ENCODE data around the gene RPS6KB2. TPM values are rescaled to one million over a fixed set of nuclear protein-coding genes. Genes with fewer than 3 reads are reported as not detected.
A peak's percentile ranks its signal among the peaks of the same experiment; 100 is the strongest.

Gene RPS6KB2
- total RNA-seq, 4 donors from 2014 or later = 25.6 to 45.0 (median 30.7) TPM

DNA sequence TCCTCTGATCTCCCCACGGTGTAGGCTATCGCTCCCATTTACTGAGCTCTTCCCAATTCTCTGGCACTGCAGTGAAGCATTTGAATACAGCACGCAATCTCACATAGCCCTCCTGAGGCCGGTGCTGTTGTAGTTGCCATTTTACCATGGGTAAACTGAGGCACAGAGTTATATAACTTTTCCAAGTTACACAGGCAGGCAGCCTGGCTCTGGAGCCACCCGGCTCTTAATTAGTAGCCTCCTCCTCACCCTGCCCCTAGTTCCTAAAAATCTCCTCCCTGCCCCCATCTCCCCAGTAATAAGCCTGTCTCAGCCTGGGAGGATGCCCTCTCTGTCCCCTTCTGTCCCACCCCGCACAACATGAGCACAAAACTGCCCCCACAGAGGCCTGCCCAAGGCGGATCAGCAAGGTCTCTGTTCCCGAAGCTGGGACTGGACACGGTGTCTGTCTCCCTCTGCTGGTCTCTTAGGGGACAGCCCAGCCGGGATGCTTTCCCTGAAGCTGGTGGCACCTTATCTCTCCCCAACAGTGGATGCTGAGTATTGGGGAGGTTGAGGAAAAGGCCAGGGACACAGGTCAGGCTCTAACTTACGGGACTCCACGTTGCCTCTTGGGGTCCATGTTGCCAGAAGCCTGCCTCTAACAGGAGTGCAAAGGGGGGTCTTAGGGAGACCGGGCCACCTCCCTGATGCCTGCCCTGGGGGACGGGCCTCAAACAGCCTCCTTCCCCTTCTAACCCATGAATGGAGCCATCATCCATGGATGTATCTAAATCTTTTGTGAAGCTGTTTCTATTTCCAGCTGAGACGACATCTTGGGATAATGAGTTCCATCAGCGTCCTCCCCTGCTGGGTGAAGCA lies 45.8 kb upstream of the RPS6KB2 start:
- Histone ChIP-seq H3K4me3 (no peak overlapping the region), H3K9me3 (no peaks in the 10 kb centered on the region), H3K4me1 (no peaks in the 10 kb centered on the region), H3K27ac (no peak overlapping the region), H3K36me3 (no peaks in the 10 kb centered on the region), H3K27me3 (no peaks in the 10 kb centered on the region)
- intact Hi-C loops (cut with DNase I; ENCODE audit: low total_unique reads) = loop anchor here (2.0 to 10.0 kb wide), 2 partner anchors 26 to 118 kb away; partner anchors contain the start of gene GRK2
- TF ChIP-seq, protein P1, sequence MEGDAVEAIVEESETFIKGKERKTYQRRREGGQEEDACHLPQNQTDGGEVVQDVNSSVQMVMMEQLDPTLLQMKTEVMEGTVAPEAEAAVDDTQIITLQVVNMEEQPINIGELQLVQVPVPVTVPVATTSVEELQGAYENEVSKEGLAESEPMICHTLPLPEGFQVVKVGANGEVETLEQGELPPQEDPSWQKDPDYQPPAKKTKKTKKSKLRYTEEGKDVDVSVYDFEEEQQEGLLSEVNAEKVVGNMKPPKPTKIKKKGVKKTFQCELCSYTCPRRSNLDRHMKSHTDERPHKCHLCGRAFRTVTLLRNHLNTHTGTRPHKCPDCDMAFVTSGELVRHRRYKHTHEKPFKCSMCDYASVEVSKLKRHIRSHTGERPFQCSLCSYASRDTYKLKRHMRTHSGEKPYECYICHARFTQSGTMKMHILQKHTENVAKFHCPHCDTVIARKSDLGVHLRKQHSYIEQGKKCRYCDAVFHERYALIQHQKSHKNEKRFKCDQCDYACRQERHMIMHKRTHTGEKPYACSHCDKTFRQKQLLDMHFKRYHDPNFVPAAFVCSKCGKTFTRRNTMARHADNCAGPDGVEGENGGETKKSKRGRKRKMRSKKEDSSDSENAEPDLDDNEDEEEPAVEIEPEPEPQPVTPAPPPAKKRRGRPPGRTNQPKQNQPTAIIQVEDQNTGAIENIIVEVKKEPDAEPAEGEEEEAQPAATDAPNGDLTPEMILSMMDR (IDR thresholded peaks at IDR 0.05) = peak; percentile 97 to 98 (median 98)
- TF ChIP-seq POLR2A (IDR thresholded peaks at IDR 0.05) = peak in 1 of 2 donors; percentile 28
- DNase-seq = peak; percentile 83 to 85

DNA sequence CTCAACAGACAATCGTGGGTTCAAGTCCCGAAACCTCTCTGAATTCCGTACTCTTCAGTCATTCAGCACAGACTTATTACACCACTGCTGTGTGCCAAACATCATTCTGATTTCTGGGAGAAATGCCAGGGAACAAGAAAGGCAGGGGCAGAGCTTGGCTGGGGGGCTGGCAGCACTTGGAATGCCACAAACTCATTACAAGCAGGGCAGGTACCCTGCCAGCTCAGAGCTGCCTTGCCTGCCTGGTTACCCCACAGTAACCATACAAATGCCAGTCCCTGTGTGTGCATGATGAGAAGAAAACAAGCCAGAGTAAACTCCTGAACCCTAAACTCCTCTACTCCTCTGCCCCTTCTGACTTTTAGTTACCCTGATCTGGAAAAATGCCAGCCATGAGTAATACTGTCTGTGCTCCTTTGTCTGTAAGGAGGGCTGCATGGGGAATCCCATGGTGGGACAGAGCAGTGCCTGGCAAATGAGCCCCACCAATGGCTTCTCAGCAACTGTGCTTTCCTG lies 43.4 kb upstream of the RPS6KB2 start:
- DNase-seq = no peak
- Histone ChIP-seq H3K4me3 (no peak overlapping the region), H3K4me1 (no peaks in the 10 kb centered on the region), H3K9me3 (no peaks in the 10 kb centered on the region), H3K27me3 (no peaks in the 10 kb centered on the region), H3K27ac (no peak overlapping the region), H3K36me3 (no peaks in the 10 kb centered on the region)
- TF ChIP-seq, protein P1 (IDR thresholded peaks at IDR 0.05) = no peak
- TF ChIP-seq POLR2A (IDR thresholded peaks at IDR 0.05) = no peak
- intact Hi-C loops (cut with DNase I; ENCODE audit: low total_unique reads) = loop anchor here (5.0 to 10.0 kb wide), 2 partner anchors 38 to 120 kb away; partner anchors contain the start of gene GRK2

DNA sequence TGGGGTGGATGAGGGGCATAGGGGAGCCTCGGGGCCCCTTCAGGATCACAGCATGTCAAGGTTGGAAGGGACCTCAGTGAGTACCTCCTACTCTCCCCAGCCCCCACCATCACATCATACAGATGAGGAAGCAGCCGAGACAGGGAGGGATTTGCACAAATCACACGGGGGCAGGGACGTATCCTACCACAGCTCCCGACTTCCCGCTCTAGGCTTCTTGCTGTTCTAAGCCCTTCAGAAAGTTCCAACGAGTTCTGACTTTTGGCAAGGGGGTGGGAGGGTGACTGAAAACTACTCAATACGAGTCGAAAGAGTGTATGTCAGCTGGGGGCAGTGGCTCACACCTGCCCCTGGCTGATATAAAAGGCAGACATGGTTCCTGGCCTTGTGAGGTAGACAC lies 41.2 kb upstream of the RPS6KB2 start:
- H3K27ac ChIP-seq = no peak overlapping the region
- DNase-seq = no peak
- TF ChIP-seq, protein P1 (IDR thresholded peaks at IDR 0.05) = no peak
- no peak for TF ChIP-seq POLR2A (IDR thresholded peaks at IDR 0.05)
- H3K36me3 ChIP-seq = no peaks in the 10 kb centered on the region
- H3K4me3 ChIP-seq = no peak overlapping the region
- no peaks in the 10 kb centered on the region for H3K27me3 ChIP-seq
- intact Hi-C loops (cut with DNase I; ENCODE audit: low total_unique reads) = loop anchor here (5.0 to 10.0 kb wide), 2 partner anchors 40 to 122 kb away; partner anchors contain the start of gene GRK2
- no peaks in the 10 kb centered on the region for H3K9me3 ChIP-seq
- no peaks in the 10 kb centered on the region for H3K4me1 ChIP-seq

DNA sequence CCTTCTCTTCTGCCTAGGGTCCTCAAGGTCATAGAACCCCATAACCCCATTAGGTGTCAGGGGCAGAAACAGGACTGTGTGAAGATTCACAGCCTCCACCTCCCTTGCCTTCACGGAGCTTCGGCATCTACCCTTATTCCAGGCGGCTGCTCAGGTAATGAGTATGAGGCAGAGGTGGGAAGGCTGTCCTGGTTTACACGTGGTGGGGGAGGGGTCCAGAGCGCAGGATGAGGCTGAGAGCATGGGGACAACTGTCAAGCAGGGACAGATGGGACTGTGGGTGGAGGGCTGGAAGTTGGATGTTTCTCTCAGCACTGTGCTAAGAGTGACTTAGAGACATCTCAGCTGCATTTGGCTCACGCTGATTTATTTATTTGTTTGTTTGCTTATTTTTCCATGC lies 40.8 kb upstream of the RPS6KB2 start:
- DNase-seq = no peak
- TF ChIP-seq, protein P1 (IDR thresholded peaks at IDR 0.05) = no peak
- no peak for TF ChIP-seq POLR2A (IDR thresholded peaks at IDR 0.05)
- no peaks in the 10 kb centered on the region for H3K4me1 ChIP-seq
- intact Hi-C loops (cut with DNase I; ENCODE audit: low total_unique reads) = loop anchor here (5.0 to 10.0 kb wide), 2 partner anchors 40 to 123 kb away; partner anchors contain the start of gene GRK2
- H3K9me3 ChIP-seq = no peaks in the 10 kb centered on the region
- H3K36me3 ChIP-seq = no peaks in the 10 kb centered on the region
- no peak overlapping the region for H3K4me3 ChIP-seq
- H3K27me3 ChIP-seq = no peaks in the 10 kb centered on the region
- no peak overlapping the region for H3K27ac ChIP-seq

DNA sequence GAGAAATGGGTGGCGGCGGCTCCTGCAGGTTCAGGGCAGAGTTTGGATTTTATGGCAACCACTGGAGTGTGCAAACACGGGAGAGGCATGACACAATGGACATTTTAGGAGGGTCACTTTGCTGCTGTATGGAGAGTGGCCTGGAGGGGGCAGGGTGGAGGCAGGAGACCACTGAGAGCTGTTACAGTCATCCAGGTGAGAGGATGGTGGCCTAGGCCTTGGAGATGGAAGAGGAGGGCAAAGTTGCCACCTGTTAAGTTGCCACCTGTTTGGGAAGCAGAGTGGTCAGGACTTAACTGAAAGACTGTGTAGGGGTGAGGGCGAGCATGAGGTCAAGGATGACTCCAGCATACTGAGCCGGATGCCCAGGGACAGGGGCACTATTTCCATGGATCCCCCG lies 38.8 kb upstream of the RPS6KB2 start:
- H3K27me3 ChIP-seq = no peaks in the 10 kb centered on the region
- no peaks in the 10 kb centered on the region for H3K4me1 ChIP-seq

More for the DNA sequence above, 38.8 kb upstream of the RPS6KB2 start:
- intact Hi-C loops (cut with DNase I; ENCODE audit: low total_unique reads) = loop anchor here (5.0 to 10.0 kb wide), 2 partner anchors 42 to 125 kb away; partner anchors contain the start of gene GRK2
- H3K4me3 ChIP-seq = no peak overlapping the region
- no peaks in the 10 kb centered on the region for H3K36me3 ChIP-seq
- H3K27ac ChIP-seq = no peak overlapping the region
- DNase-seq = no peak
- TF ChIP-seq, protein P1 (IDR thresholded peaks at IDR 0.05) = peak in 3 of 4 experiments; percentile 35 to 55 (median 54)
- TF ChIP-seq POLR2A (IDR thresholded peaks at IDR 0.05) = no peak
- H3K9me3 ChIP-seq = no peaks in the 10 kb centered on the region

Measured in uterus (tissue), 4 donors.